Aorta (tissue), 5 donors: Measurements from ENCODE around the gene SMURF1. TPM values are rescaled to one million over a fixed set of nuclear protein-coding genes. Genes with fewer than 3 reads are reported as not detected.

Source experiments
- ATAC-seq: fragments of 200-7000 bp; cut with Tn5 transposase; one replicate; pipeline ENCODE4 v1.9.1; 2022; ENCODE audit warnings: moderate library complexity; ENCODE audit not compliant: low FRiP score
- DNase-seq, 2 donors: peaks; one replicate each; pipeline ENCODE4 v3.0.0-alpha.2; 2020
- H3K27ac ChIP-seq, 2 donors: one replicate each; pipeline ENCODE4 v1.5.1; 2013; ENCODE audit warnings: low read length in 2 of 2, mild to moderate bottlenecking in 2 of 2, moderate library complexity in 2 of 2, control low read depth in 1 of 2, inconsistent platforms in 1 of 2, low read depth in 1 of 2
- H3K27me3 ChIP-seq, 2 donors: one replicate each; pipeline ENCODE4 v1.6.1; 2013; ENCODE audit warnings: control low read depth in 1 of 2, low read length in 1 of 2, mild to moderate bottlenecking in 1 of 2, moderate library complexity in 1 of 2; ENCODE audit not compliant: insufficient read depth in 2 of 2, control insufficient read depth in 1 of 2
- H3K36me3 ChIP-seq, 2 donors: one replicate each; pipeline ENCODE4 v1.6.1; 2013; ENCODE audit warnings: control low read depth in 1 of 2, low read length in 1 of 2, mild to moderate bottlenecking in 1 of 2; ENCODE audit not compliant: insufficient read depth in 2 of 2, control insufficient read depth in 1 of 2
- H3K4me1 ChIP-seq, 2 donors: one replicate each; pipeline ENCODE4 v1.6.1; 2013; ENCODE audit warnings: low read length in 2 of 2, control low read depth in 1 of 2, mild to moderate bottlenecking in 1 of 2, moderate library complexity in 1 of 2; ENCODE audit not compliant: insufficient read depth in 2 of 2, control insufficient read depth in 1 of 2
- H3K4me3 ChIP-seq, 2 donors: one replicate each; pipeline ENCODE4 v1.5.1; 2013; ENCODE audit warnings: low read length in 2 of 2, control low read depth in 1 of 2, mild to moderate bottlenecking in 1 of 2
- H3K9me3 ChIP-seq: one replicate; pipeline ENCODE4 v1.6.1; 2013; ENCODE audit warnings: mild to moderate bottlenecking, low read length; ENCODE audit not compliant: control insufficient read depth
- WGBS, 2 donors: extraction: QIAGEN DNeasy Blood & Tissue Kit; methylation state at CpG; one replicate each; pipeline ENCODE4 v1.1.7; 2013; 5-methylcytosine and 5-hydroxymethylcytosine counted together
- intact Hi-C, 2 donors: fragments of 100-400 bp; cut with DNase I; formaldehyde crosslinking; loops; one replicate each; pipeline versions ENCODE4 v1.14.2 to v1.15.0; 2022
- polyA plus RNA-seq, 2 donors: library from polyadenylated mRNA; stranded (reverse); fragments of 200-250 nt; gene quantifications; one replicate each; pipeline ENCODE4 v1.2.3, GENCODE V29; 2013
- total RNA-seq, 2 donors: library from RNA; stranded (reverse); fragmentation: NEBNext Ultra II Directional; extraction: Animal tissue kit (Norgen Biotek cat#: 25700); gene quantifications; one replicate each; pipeline ENCODE4 v1.2.1, GENCODE V29; 2021
- donor health status: healthy with polysubstance abuse.
- donor health status: Bipolar disorder and iron deficiency.
- donor health status: DM: no; HTN: no; CAD: no.
- donor health status: DM: no; HTN: no; CAD: no.
- donor health status: DM: yes; HTN: yes; CAD: no.

Gene SMURF1
- total and polyA plus RNA-seq, 4 donors: 8.1 to 47.9 (median 30.5) TPM

DNA sequence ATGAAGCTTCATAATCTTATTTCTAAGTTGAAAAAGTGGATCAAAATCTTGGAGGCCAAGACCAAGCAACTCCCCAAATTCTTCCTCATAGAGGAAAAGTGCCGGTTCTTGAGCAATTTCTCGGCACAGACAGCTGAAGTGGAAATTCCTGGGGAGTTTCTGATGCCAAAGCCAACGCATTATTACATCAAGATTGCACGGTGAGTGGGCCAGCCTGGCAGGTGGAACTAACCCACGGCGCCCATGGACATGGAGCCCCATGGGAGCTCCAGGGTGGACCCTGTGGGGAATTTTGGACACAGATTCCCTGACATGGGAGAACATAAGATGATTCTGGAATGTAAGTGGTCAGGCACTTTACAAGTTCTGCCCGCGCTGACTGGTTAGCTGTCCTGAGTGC, 139.7 kb downstream of the SMURF1 start:
- peak in 1 of 2 donors; percentile 31 for DNase-seq
- Histone ChIP-seq H3K4me3 (no peak overlapping the region), H3K36me3 (peaks cover 5 to 20% of the 10 kb centered on the region in 2 donors), H3K27me3 (no peaks in the 10 kb centered on the region), H3K27ac (no peak overlapping the region), H3K9me3 (no peaks in the 10 kb centered on the region), H3K4me1 (no peaks in the 10 kb centered on the region)
- intact Hi-C loops: no loop called here
- 49 to 56% methylated on average over 8 of the region's 8 CpGs for WGBS, 2 donors
- no peak for ATAC-seq

- DNase-seq (peak in 1 of 2 donors; percentile 20), ATAC-seq (no peak)
- H3K9me3 ChIP-seq: no peaks in the 10 kb centered on the region
- no peak overlapping the region for H3K4me3 ChIP-seq
- H3K36me3 ChIP-seq: peaks cover 5 to 19% of the 10 kb centered on the region in 2 donors
- no peaks in the 10 kb centered on the region for H3K4me1 ChIP-seq
- intact Hi-C loops: no loop called here
- WGBS, 2 donors: 92 to 95% methylated on average over 15 of the region's 15 CpGs
- H3K27ac ChIP-seq: no peak overlapping the region
- no peaks in the 10 kb centered on the region for H3K27me3 ChIP-seq
These were observed 140.5 kb downstream of the SMURF1 start for GRCh38 chr7:99003419-99003818.

GRCh38 chr7:99002827-99003212, 141.1 kb downstream of the SMURF1 start:
- intact Hi-C loops: no loop called here

GRCh38 chr7:99002148-99002826, 141.6 kb downstream of the SMURF1 start:
- 92 to 93% methylated on average over 12 of the region's 12 CpGs for WGBS, 2 donors
- DNase-seq: peak in 1 of 2 donors; percentile 32
- Histone ChIP-seq H3K36me3 (peaks cover 5 to 15% of the 10 kb centered on the region in 2 donors), H3K27me3 (no peaks in the 10 kb centered on the region), H3K9me3 (no peaks in the 10 kb centered on the region), H3K4me3 (no peak overlapping the region), H3K4me1 (no peaks in the 10 kb centered on the region), H3K27ac (no peak overlapping the region)
- intact Hi-C loops: no loop called here
- ATAC-seq: no peak

More at GRCh38 chr7:99002827-99003212, 141.1 kb downstream of the SMURF1 start:
- peak in 1 of 2 donors; percentile 32 for DNase-seq
- Histone ChIP-seq H3K27me3 (no peaks in the 10 kb centered on the region), H3K9me3 (no peaks in the 10 kb centered on the region), H3K4me3 (no peak overlapping the region), H3K36me3 (peaks cover 5 to 15% of the 10 kb centered on the region in 2 donors), H3K4me1 (no peaks in the 10 kb centered on the region), H3K27ac (no peak overlapping the region)
- ATAC-seq: no peak
- 72 to 77% methylated on average over 20 of the region's 20 CpGs for WGBS, 2 donors

- Histone ChIP-seq H3K4me1 (no peaks in the 10 kb centered on the region), H3K4me3 (no peak overlapping the region), H3K27me3 (no peaks in the 10 kb centered on the region), H3K27ac (no peak overlapping the region), H3K9me3 (no peaks in the 10 kb centered on the region), H3K36me3 (peaks cover 5 to 11% of the 10 kb centered on the region in 2 donors)
- DNase-seq: peak in 1 of 2 donors; percentile 3
- no peak for ATAC-seq
- WGBS, 2 donors: 85 to 90% methylated on average over 10 of the region's 10 CpGs
- intact Hi-C loops: no loop called here
These were observed 142.3 kb downstream of the SMURF1 start for GRCh38 chr7:99001482-99002147.

- H3K36me3 ChIP-seq: peaks cover 5 to 12% of the 10 kb centered on the region in 2 donors
- ATAC-seq (no peak), DNase-seq (peak in 1 of 2 donors; percentile 18)
- H3K4me3 ChIP-seq: no peak overlapping the region
- H3K4me1 ChIP-seq: no peaks in the 10 kb centered on the region
- no peaks in the 10 kb centered on the region for H3K9me3 ChIP-seq
- no peak overlapping the region for H3K27ac ChIP-seq
- WGBS, 2 donors: 88 to 90% methylated on average over 14 of the region's 14 CpGs
- intact Hi-C loops: no loop called here
- H3K27me3 ChIP-seq: no peaks in the 10 kb centered on the region
These were observed 142.9 kb downstream of the SMURF1 start for GRCh38 chr7:99000904-99001465.

DNA sequence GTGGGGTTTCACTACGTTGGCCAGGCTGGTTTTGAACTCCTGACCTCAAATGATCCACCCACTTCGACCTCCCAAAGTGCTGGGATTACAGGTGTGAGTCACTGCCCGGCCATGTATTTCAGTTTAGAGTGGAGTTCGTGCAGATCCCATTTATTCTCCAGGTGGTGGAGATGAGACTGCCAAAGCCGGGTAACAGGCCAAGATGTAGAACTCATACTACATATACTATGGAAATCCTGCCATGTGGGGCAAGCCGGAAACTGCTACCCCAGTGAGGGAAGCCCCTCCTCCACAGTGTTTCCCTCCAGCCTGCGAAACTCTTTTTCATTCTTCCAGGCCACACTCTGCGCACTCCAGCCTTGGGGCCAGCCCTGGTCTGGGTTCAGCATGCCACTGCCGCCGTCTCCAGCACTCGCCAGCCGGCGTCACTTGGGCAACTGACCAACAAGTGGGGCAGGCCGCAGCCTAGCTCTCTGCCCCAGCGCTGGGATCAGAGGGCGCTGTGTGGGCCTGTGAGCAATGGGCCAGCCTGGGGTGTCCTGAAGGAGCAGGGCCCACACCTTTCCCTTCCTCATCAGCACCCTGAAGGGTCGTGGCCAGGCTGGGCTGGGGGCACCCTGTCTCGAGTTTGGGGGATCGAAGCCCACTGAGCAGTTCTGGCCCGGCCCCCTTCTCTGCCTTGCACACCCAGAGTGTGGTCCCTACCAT, 143.6 kb downstream of the SMURF1 start:
- DNase-seq (peak in 1 of 2 donors; percentile 37), ATAC-seq (no peak)
- Histone ChIP-seq H3K27ac (no peak overlapping the region), H3K9me3 (no peaks in the 10 kb centered on the region), H3K4me3 (no peak overlapping the region), H3K27me3 (no peaks in the 10 kb centered on the region), H3K36me3 (peaks cover 2 to 9% of the 10 kb centered on the region in 2 donors), H3K4me1 (no peaks in the 10 kb centered on the region)
- WGBS, 2 donors: 90 to 91% methylated on average over 19 to 20 of the region's 20 CpGs
- intact Hi-C loops: no loop called here

DNA sequence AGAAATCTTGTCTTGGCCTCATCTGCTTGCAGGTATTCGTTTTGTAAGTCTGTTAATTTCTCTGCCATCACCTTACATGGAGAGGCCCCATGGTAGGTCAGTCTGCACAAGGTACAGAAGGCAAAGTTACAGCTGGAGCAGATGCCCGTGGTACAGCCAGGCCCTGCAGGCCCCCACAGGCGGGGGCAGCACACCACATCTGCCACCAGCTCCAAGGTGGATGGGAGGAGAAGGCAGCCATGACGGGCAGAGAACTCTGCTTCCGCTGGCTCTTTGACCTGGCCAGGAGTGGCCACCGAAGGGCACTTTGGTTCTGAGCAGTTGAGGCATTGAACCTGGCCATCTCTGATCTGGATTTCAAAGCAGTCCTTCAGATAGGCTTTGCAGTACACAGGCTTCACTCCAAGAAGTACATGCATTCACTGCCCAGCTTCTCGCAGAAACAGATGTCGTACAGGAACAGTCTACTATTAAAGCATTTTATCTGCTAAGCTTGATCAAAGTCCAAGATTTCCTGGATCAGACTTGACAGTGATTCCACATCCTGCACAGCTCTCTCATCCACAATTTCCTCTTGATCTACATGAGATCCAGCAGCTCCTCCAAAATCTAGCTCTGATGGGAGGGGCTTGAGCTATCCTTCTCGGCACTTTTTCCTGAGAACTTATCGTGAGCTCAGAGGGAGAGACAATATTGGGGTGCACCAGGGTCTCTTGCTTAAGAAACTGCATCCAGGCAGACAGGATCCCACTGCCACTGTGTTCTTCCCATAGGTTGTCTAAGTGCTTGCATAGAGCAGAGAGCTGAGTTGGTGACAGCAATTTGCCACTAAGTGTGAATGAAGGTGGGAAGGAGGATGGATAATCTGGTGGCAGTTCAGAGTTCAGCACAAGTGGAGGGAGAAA, 144.8 kb downstream of the SMURF1 start:
- intact Hi-C loops: no loop called here
- H3K27ac ChIP-seq: no peak overlapping the region
- H3K36me3 ChIP-seq: peaks cover 0 to 7% of the 10 kb centered on the region in 2 donors
- no peaks in the 10 kb centered on the region for H3K4me1 ChIP-seq
- H3K27me3 ChIP-seq: no peaks in the 10 kb centered on the region
- ATAC-seq (peak; percentile 48), DNase-seq (peak in 1 of 2 donors; percentile 19)
- WGBS, 2 donors: 78 to 79% methylated on average over 10 of the region's 10 CpGs
- no peak overlapping the region for H3K4me3 ChIP-seq
- H3K9me3 ChIP-seq: no peaks in the 10 kb centered on the region
